Skeletal muscle tissue (tissue), 4 donors: ENCODE data around the gene TREM1. TPM values are rescaled to one million over a fixed set of nuclear protein-coding genes. Genes with fewer than 3 reads are reported as not detected.

Source experiments
- H3K27ac ChIP-seq: one replicate; pipeline ENCODE4 v1.7.0; 2013; ENCODE audit warnings: mild to moderate bottlenecking, low read depth, low read length, inconsistent platforms
- H3K27me3 ChIP-seq, 3 donors: one replicate each; pipeline ENCODE4 v1.7.0; 2013; ENCODE audit warnings: low read length in 3 of 3; ENCODE audit not compliant: control insufficient read depth in 3 of 3, insufficient read depth in 3 of 3
- H3K36me3 ChIP-seq, 3 donors: one replicate each; pipeline ENCODE4 v1.7.0; 2013; ENCODE audit warnings: low read length in 3 of 3; ENCODE audit not compliant: control insufficient read depth in 3 of 3, insufficient read depth in 3 of 3
- H3K4me1 ChIP-seq, 3 donors: one replicate each; pipeline ENCODE4 v1.7.0; 2013; ENCODE audit warnings: low read length in 3 of 3, mild to moderate bottlenecking in 3 of 3; ENCODE audit not compliant: control insufficient read depth in 3 of 3, insufficient read depth in 3 of 3
- H3K4me3 ChIP-seq, 3 donors: one replicate each; pipeline ENCODE4 v1.7.0; 2013; ENCODE audit warnings: low read length in 3 of 3
- H3K9ac ChIP-seq, 3 donors: one replicate each; pipeline ENCODE4 v1.7.0; 2013; ENCODE audit warnings: low read length in 3 of 3, mild to moderate bottlenecking in 3 of 3, moderate library complexity in 2 of 3, low read depth in 1 of 3
- H3K9me3 ChIP-seq, 3 donors: one replicate each; pipeline ENCODE4 v1.7.0; 2013; ENCODE audit warnings: low read length in 3 of 3; ENCODE audit not compliant: control insufficient read depth in 3 of 3
- total RNA-seq: library from RNA; depleted of rRNA; stranded (reverse); fragments of >200 nt; gene quantifications from one replicate; pipeline ENCODE4 v1.2.3, GENCODE V29; 2014
- donor health status: Osteomylitis.

The TREM1 gene
- total RNA-seq, 1 donor from 2014 or later, result under 0.01 TPM

GRCh38 chr6:41266541-41266940 lies 19.9 kb downstream of the TREM1 start:
- H3K9ac ChIP-seq, result no peak overlapping the region
- H3K9me3 ChIP-seq, result peaks cover 0 to 10% (median 0%) of the 10 kb centered on the region in 3 donors
- H3K27ac ChIP-seq, result no peak overlapping the region
- no peak overlapping the region for H3K4me3 ChIP-seq
- no peaks in the 10 kb centered on the region for H3K36me3 ChIP-seq
- H3K27me3 ChIP-seq, result no peaks in the 10 kb centered on the region
- H3K4me1 ChIP-seq, result no peaks in the 10 kb centered on the region

- Histone ChIP-seq H3K4me1 (no peaks in the 10 kb centered on the region), H3K9ac (no peak overlapping the region), H3K27ac (no peak overlapping the region)
Measured at GRCh38 chr6:41263267-41263666, 23.2 kb downstream of the TREM1 start.

GRCh38 chr6:41262401-41262800 lies 24.1 kb downstream of the TREM1 start:
- no peak overlapping the region for H3K9ac ChIP-seq
- H3K36me3 ChIP-seq, result no peaks in the 10 kb centered on the region
- H3K9me3 ChIP-seq, result peaks cover 0 to 14% (median 2%) of the 10 kb centered on the region in 3 donors
- no peaks in the 10 kb centered on the region for H3K4me1 ChIP-seq
- no peak overlapping the region for H3K27ac ChIP-seq
- H3K4me3 ChIP-seq, result no peak overlapping the region
- H3K27me3 ChIP-seq, result no peaks in the 10 kb centered on the region

More at GRCh38 chr6:41263267-41263666, 23.2 kb downstream of the TREM1 start:
- Histone ChIP-seq H3K27me3 (no peaks in the 10 kb centered on the region), H3K4me3 (no peak overlapping the region), H3K9me3 (peaks cover 0 to 14% (median under 1%) of the 10 kb centered on the region in 3 donors), H3K36me3 (no peaks in the 10 kb centered on the region)

GRCh38 chr6:41258196-41258493 lies 28.3 kb downstream of the TREM1 start:
- no peaks in the 10 kb centered on the region for H3K27me3 ChIP-seq
- no peak overlapping the region for H3K4me3 ChIP-seq
- peaks cover 0 to 7% (median 2%) of the 10 kb centered on the region in 3 donors for H3K9me3 ChIP-seq
- no peaks in the 10 kb centered on the region for H3K36me3 ChIP-seq
- no peak overlapping the region for H3K9ac ChIP-seq
- H3K4me1 ChIP-seq, result no peaks in the 10 kb centered on the region
- no peak overlapping the region for H3K27ac ChIP-seq

- Histone ChIP-seq H3K27ac (no peak overlapping the region), H3K27me3 (no peaks in the 10 kb centered on the region), H3K9ac (no peak overlapping the region), H3K4me1 (no peaks in the 10 kb centered on the region), H3K9me3 (peaks cover 0 to 7% (median 2%) of the 10 kb centered on the region in 3 donors), H3K36me3 (no peaks in the 10 kb centered on the region), H3K4me3 (no peak overlapping the region)
Measured at GRCh38 chr6:41257369-41258195, 28.9 kb downstream of the TREM1 start.

GRCh38 chr6:41256383-41256782 lies 30.1 kb downstream of the TREM1 start:
- Histone ChIP-seq H3K36me3 (no peaks in the 10 kb centered on the region), H3K27ac (no peak overlapping the region), H3K9ac (no peak overlapping the region), H3K9me3 (peaks cover 0 to 3% (median 2%) of the 10 kb centered on the region in 3 donors), H3K27me3 (peaks cover 0 to under 1% (median 0%) of the 10 kb centered on the region in 3 donors), H3K4me1 (no peaks in the 10 kb centered on the region), H3K4me3 (no peak overlapping the region)

GRCh38 chr6:41255638-41256246 lies 30.7 kb downstream of the TREM1 start:
- H3K27me3 ChIP-seq, result peaks cover 0 to 4% (median 0%) of the 10 kb centered on the region in 3 donors
- no peak overlapping the region for H3K4me3 ChIP-seq
- H3K36me3 ChIP-seq, result no peaks in the 10 kb centered on the region
- no peaks in the 10 kb centered on the region for H3K4me1 ChIP-seq
- H3K9me3 ChIP-seq, result peaks cover 0 to 2% (median 2%) of the 10 kb centered on the region in 3 donors
- no peak overlapping the region for H3K9ac ChIP-seq
- H3K27ac ChIP-seq, result no peak overlapping the region

GRCh38 chr6:41255110-41255509 lies 31.4 kb downstream of the TREM1 start:
- H3K9ac ChIP-seq, result no peak overlapping the region
- no peak overlapping the region for H3K27ac ChIP-seq
- H3K4me3 ChIP-seq, result no peak overlapping the region
- H3K4me1 ChIP-seq, result no peaks in the 10 kb centered on the region
- peaks cover 0 to 2% (median 0%) of the 10 kb centered on the region in 3 donors for H3K9me3 ChIP-seq
- no peaks in the 10 kb centered on the region for H3K36me3 ChIP-seq
- H3K27me3 ChIP-seq, result peaks cover 0 to 4% (median 0%) of the 10 kb centered on the region in 3 donors

GRCh38 chr6:41252401-41253169 lies 33.9 kb downstream of the TREM1 start:
- H3K36me3 ChIP-seq, result no peaks in the 10 kb centered on the region
- peaks cover 0 to 4% (median 0%) of the 10 kb centered on the region in 3 donors for H3K27me3 ChIP-seq
- H3K4me3 ChIP-seq, result no peak overlapping the region
- H3K9ac ChIP-seq, result no peak overlapping the region
- no peaks in the 10 kb centered on the region for H3K9me3 ChIP-seq
- H3K27ac ChIP-seq, result no peak overlapping the region
- H3K4me1 ChIP-seq, result no peaks in the 10 kb centered on the region
